Astrocyte of the cerebellum (primary cell): ENCODE measurements around the gene GALK2.
"Not testable (repeated sequence)": the region's sequence is repeated elsewhere in the genome, so short reads cannot be mapped to it uniquely, and the experiment has no call there.

Experiments
- DNase-seq: peaks from one replicate; pipeline ENCODE4 v3.0.0-alpha.2; 2011; ENCODE audit warnings: low read depth
- H3K4me3 ChIP-seq: 2 replicates; pipeline ENCODE4 v1.5.1; 2011; ENCODE audit warnings: mild to moderate bottlenecking, low read depth, low read length, moderate library complexity
- in situ Hi-C: cut with HindIII; loops from 2 replicates; pipeline ENCODE4 v1.10.0; 2017; ENCODE audit warnings: low sequenced_read_pairs
- TF ChIP-seq, protein P1 (sequence below): IDR thresholded peaks from 2 replicates; pipeline ENCODE4 v1.5.1; 2012; ENCODE audit warnings: low read length, low read depth, moderate library complexity, mild to moderate bottlenecking; ENCODE audit errors: missing control alignments

The GALK2 gene

DNA sequence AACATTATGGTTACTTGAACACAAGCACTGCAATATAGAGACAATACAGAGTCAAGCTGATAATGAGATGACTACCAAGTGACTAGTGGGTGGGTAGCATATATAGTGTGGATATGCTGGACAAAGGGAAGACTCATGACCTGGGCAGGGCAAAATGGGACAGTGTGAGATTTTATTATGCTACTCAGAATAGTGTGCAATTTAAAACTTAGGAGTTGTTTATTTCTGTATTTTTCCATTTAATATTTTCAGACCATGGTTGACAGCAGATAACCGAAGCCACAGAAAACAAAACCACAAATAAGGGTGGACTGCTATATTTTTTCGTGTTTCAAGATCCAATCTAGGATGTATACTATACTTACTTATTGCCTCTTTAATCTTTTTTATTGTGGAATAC lies 19.6 kb downstream of the GALK2 start:
- no peak overlapping the region for H3K4me3 ChIP-seq
- no peak for DNase-seq
- in situ Hi-C loops: no loop called here
- TF ChIP-seq, protein P1, sequence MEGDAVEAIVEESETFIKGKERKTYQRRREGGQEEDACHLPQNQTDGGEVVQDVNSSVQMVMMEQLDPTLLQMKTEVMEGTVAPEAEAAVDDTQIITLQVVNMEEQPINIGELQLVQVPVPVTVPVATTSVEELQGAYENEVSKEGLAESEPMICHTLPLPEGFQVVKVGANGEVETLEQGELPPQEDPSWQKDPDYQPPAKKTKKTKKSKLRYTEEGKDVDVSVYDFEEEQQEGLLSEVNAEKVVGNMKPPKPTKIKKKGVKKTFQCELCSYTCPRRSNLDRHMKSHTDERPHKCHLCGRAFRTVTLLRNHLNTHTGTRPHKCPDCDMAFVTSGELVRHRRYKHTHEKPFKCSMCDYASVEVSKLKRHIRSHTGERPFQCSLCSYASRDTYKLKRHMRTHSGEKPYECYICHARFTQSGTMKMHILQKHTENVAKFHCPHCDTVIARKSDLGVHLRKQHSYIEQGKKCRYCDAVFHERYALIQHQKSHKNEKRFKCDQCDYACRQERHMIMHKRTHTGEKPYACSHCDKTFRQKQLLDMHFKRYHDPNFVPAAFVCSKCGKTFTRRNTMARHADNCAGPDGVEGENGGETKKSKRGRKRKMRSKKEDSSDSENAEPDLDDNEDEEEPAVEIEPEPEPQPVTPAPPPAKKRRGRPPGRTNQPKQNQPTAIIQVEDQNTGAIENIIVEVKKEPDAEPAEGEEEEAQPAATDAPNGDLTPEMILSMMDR: no peak

GRCh38 chr15:49190586-49190985 lies 20.5 kb downstream of the GALK2 start:
- DNase-seq: no peak
- TF ChIP-seq, protein P1: no peak
- in situ Hi-C loops: no loop called here
- H3K4me3 ChIP-seq: no peak overlapping the region

DNA sequence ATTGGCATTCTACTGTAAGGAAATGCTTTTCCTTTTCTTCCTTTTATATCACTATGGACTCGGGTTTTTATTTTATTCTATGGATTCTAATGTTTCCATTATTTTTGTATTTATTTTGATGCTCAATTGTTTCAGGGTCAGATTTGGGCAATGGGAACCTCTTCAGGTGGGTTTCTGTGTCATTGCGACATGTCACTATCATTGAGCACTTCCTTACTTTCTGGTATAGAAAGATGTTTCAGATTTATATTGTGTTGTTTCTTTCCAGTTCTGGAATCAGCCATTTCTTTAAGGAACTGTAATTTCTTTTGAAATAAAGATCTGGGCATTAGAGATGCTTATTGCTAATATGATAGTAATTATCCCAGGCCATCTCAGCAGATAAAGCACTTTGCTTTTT lies 21.8 kb downstream of the GALK2 start:
- H3K4me3 ChIP-seq: no peak overlapping the region
- DNase-seq: no peak
- in situ Hi-C loops: no loop called here
- TF ChIP-seq, protein P1: no peak

GRCh38 chr15:49196856-49197255 lies 26.8 kb downstream of the GALK2 start:
- no peak overlapping the region for H3K4me3 ChIP-seq
- in situ Hi-C loops: no loop called here
- no peak for DNase-seq
- TF ChIP-seq, protein P1: no peak

DNA sequence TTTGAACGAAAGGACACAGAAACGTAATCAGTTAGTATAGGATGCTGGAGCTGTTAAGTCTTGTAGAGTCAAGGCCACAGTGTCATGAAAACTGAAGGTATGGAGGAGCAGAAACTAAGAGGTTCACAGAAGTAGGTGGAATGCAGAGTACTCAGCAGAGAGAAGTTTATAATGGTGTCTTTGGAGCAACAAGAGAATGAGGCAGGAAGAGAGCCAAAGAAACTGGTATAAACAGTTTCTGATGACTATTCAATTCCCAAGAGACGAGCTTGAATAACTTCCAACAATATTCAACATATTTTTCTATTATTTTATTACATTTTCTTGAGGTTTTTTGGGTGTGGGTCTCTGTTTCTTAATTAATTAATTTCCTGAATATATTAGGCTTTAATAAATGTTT lies 29.6 kb downstream of the GALK2 start:
- no peak for DNase-seq
- in situ Hi-C loops: no loop called here
- TF ChIP-seq, protein P1: no peak
- H3K4me3 ChIP-seq: no peak overlapping the region

DNA sequence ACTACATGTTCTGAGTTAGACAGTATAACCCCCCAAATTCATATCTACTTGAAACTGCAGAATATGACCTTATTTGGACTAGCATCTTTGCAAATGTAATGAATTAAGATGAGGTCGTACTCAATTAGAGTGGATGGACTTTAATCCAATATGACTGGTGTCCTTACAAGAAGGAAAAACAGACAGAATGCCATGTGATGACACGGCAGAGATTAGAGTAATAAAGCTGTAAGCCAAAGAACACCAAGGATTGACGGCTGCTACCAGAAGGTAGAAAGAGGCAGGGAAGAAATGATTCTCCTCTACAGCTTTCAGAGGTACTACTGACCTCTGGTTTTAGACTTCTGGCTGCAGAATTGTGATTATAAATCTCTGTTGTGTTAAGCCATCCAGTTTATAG lies 30.3 kb downstream of the GALK2 start:
- TF ChIP-seq, protein P1: no peak
- H3K4me3 ChIP-seq: no peak overlapping the region
- DNase-seq: no peak
- in situ Hi-C loops: no loop called here

DNA sequence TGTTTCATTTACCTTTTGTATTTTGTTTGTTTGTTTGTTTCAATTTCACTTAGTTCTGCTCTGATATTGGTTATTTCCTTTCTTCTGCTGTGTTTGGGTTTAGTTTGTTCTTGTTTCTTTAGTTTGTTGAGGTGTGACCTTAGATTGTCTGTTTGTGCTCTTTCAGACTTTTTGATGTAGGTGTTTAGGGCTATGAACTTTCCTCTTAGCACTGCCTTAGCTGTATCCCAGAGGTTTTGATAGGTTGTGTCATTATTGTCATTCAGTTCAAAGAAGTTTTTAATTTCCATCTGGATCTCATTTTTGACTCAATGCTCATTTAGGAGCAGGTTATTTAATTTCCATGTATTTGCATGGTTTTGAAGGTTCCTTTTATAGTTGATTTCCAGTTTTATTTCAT lies 38.1 kb downstream of the GALK2 start:
- DNase-seq, H3K4me3 ChIP-seq, in situ Hi-C loops: not testable (repeated sequence)
